Muscle layer of colon (tissue), 2 donors: ENCODE results near the gene STK25.
"Not testable (repeated sequence)": the region's sequence is repeated elsewhere in the genome, so short reads cannot be mapped to it uniquely, and the experiment has no call there.

Source experiments
- H3K27ac ChIP-seq: one replicate; pipeline ENCODE4 v1.7.0; 2013; ENCODE audit warnings: low read depth, mild to moderate bottlenecking, low read length, moderate library complexity
- H3K27me3 ChIP-seq, 2 donors: one replicate each; pipeline ENCODE4 v1.7.0; 2013; ENCODE audit warnings: low read length in 2 of 2, mild to moderate bottlenecking in 2 of 2; ENCODE audit not compliant: insufficient read depth in 2 of 2, control insufficient read depth in 1 of 2
- H3K36me3 ChIP-seq: one replicate; pipeline ENCODE4 v1.7.0; 2013; ENCODE audit warnings: mild to moderate bottlenecking, low read length; ENCODE audit not compliant: insufficient read depth
- H3K4me1 ChIP-seq: one replicate; pipeline ENCODE4 v1.7.0; 2013; ENCODE audit warnings: mild to moderate bottlenecking, low read length; ENCODE audit not compliant: insufficient read depth
- H3K4me3 ChIP-seq, 2 donors: one replicate each; pipeline ENCODE4 v1.7.0; 2013; ENCODE audit warnings: low read length in 2 of 2, low read depth in 1 of 2, mild to moderate bottlenecking in 1 of 2, moderate library complexity in 1 of 2
- H3K9ac ChIP-seq: one replicate; pipeline ENCODE4 v1.7.0; 2013; ENCODE audit warnings: low read length
- H3K9me3 ChIP-seq: one replicate; pipeline ENCODE4 v1.7.0; 2013; ENCODE audit warnings: mild to moderate bottlenecking, low read length
- donor health status: abdominal sarcoma.
- donor health status: Adenocarcinoma of cecum.

The STK25 gene

GRCh38 chr2:241451840-241452506, 56.4 kb downstream of the STK25 start:
- H3K4me3 ChIP-seq, result no peak overlapping the region
- no peaks in the 10 kb centered on the region for H3K4me1 ChIP-seq

GRCh38 chr2:241450092-241450491, 58.3 kb downstream of the STK25 start:
- not testable (repeated sequence) for H3K4me1 ChIP-seq, H3K27ac ChIP-seq
- peaks cover 12% of the 10 kb centered on the region for H3K36me3 ChIP-seq

More at GRCh38 chr2:241451840-241452506, 56.4 kb downstream of the STK25 start:
- H3K9me3 ChIP-seq, result no peaks in the 10 kb centered on the region
- H3K27ac ChIP-seq, result no peak overlapping the region
- no peaks in the 10 kb centered on the region for H3K27me3 ChIP-seq
- H3K36me3 ChIP-seq, result peaks cover 7% of the 10 kb centered on the region
- no peak overlapping the region for H3K9ac ChIP-seq

GRCh38 chr2:241445426-241445825, 63.0 kb downstream of the STK25 start:
- Histone ChIP-seq H3K27ac (no peak overlapping the region), H3K36me3 (peaks cover 34% of the 10 kb centered on the region), H3K9me3 (no peaks in the 10 kb centered on the region), H3K4me1 (no peaks in the 10 kb centered on the region), H3K27me3 (no peaks in the 10 kb centered on the region), H3K4me3 (no peak overlapping the region), H3K9ac (no peak overlapping the region)

More at GRCh38 chr2:241450092-241450491, 58.3 kb downstream of the STK25 start:
- H3K9me3 ChIP-seq, H3K4me3 ChIP-seq, H3K27me3 ChIP-seq, H3K9ac ChIP-seq: not testable (repeated sequence)

GRCh38 chr2:241443486-241444223, 64.7 kb downstream of the STK25 start:
- Histone ChIP-seq H3K4me3 (no peak overlapping the region), H3K9ac (no peak overlapping the region), H3K4me1 (no peaks in the 10 kb centered on the region), H3K27me3 (no peaks in the 10 kb centered on the region), H3K9me3 (no peaks in the 10 kb centered on the region), H3K27ac (no peak overlapping the region), H3K36me3 (peaks cover 36% of the 10 kb centered on the region)
